Activated T-helper 17 cell treated with anti-CD3 and anti-CD28 coated beads, Interleukin-2, amount 50 U/mL, for 72 hours (primary cell): ENCODE measurements around the gene RPL10A. TPM values are rescaled to one million over a fixed set of nuclear protein-coding genes. Genes with fewer than 3 reads are reported as not detected.

Experiments
- ATAC-seq: fragments of 150-1000 bp; cut with Tn5 transposase; replicated peaks from 2 replicates; pipeline ENCODE4 v1.10.0; 2021; ENCODE audit warnings: mild to moderate bottlenecking, moderate library complexity
- H3K27ac Mint-ChIP-seq: one replicate; pipeline ENCODE4 v1.8.0; 2022; ENCODE audit warnings: mixed read lengths
- H3K27me3 Mint-ChIP-seq: one replicate; pipeline ENCODE4 v1.8.0; 2022; ENCODE audit warnings: mixed read lengths
- H3K36me3 Mint-ChIP-seq: one replicate; pipeline ENCODE4 v1.8.0; 2022; ENCODE audit warnings: low read depth, mild to moderate bottlenecking, mixed read lengths
- H3K4me1 Mint-ChIP-seq: one replicate; pipeline ENCODE4 v1.8.0; 2022; ENCODE audit warnings: mixed read lengths
- H3K4me3 Mint-ChIP-seq: one replicate; pipeline ENCODE4 v1.8.0; 2022; ENCODE audit warnings: mild to moderate bottlenecking, mixed read lengths
- H3K9me3 Mint-ChIP-seq: one replicate; pipeline ENCODE4 v1.8.0; 2022; ENCODE audit warnings: mixed read lengths
- total RNA-seq, 2 donors: library from RNA; stranded (reverse); gene quantifications; one replicate each; pipeline ENCODE4 v1.2.3, GENCODE V29; 2022

RPL10A gene
- total RNA-seq, 2 donors from 2014 or later = 1,667 to 1,900 TPM

GRCh38 chr6:35476004-35476403 lies 7.8 kb downstream of the RPL10A start:
- H3K36me3 Mint-ChIP-seq = peaks cover 30% of the 10 kb centered on the region
- peaks cover 5% of the 10 kb centered on the region for H3K4me1 Mint-ChIP-seq
- H3K27me3 Mint-ChIP-seq = no peaks in the 10 kb centered on the region
- ATAC-seq = no peak
- no peaks in the 10 kb centered on the region for H3K9me3 Mint-ChIP-seq
- H3K4me3 Mint-ChIP-seq = no peak overlapping the region
- no peak overlapping the region for H3K27ac Mint-ChIP-seq

- ATAC-seq = no peak
- Mint-ChIP-seq H3K4me1 (peaks cover 3% of the 10 kb centered on the region), H3K27ac (no peak overlapping the region), H3K9me3 (no peaks in the 10 kb centered on the region), H3K36me3 (peaks cover 20% of the 10 kb centered on the region), H3K27me3 (no peaks in the 10 kb centered on the region), H3K4me3 (no peak overlapping the region)
Measured at GRCh38 chr6:35477028-35477427, 8.8 kb downstream of the RPL10A start.

GRCh38 chr6:35477551-35478179 lies 9.5 kb downstream of the RPL10A start:
- no peaks in the 10 kb centered on the region for H3K4me1 Mint-ChIP-seq
- H3K27me3 Mint-ChIP-seq = no peaks in the 10 kb centered on the region
- H3K27ac Mint-ChIP-seq = no peak overlapping the region

GRCh38 chr6:35478259-35478658 lies 10.1 kb downstream of the RPL10A start:
- H3K4me3 Mint-ChIP-seq = no peak overlapping the region
- H3K36me3 Mint-ChIP-seq = peaks cover 8% of the 10 kb centered on the region
- H3K9me3 Mint-ChIP-seq = no peaks in the 10 kb centered on the region
- H3K27me3 Mint-ChIP-seq = no peaks in the 10 kb centered on the region
- H3K27ac Mint-ChIP-seq = no peak overlapping the region
- ATAC-seq = no peak
- no peaks in the 10 kb centered on the region for H3K4me1 Mint-ChIP-seq

More at GRCh38 chr6:35477551-35478179, 9.5 kb downstream of the RPL10A start:
- Mint-ChIP-seq H3K36me3 (peaks cover 14% of the 10 kb centered on the region), H3K9me3 (no peaks in the 10 kb centered on the region), H3K4me3 (no peak overlapping the region)
- ATAC-seq = no peak

GRCh38 chr6:35480176-35480575 lies 12.0 kb downstream of the RPL10A start:
- H3K36me3 Mint-ChIP-seq = no peaks in the 10 kb centered on the region
- ATAC-seq = no peak
- H3K4me3 Mint-ChIP-seq = no peak overlapping the region
- H3K27me3 Mint-ChIP-seq = no peaks in the 10 kb centered on the region
- no peaks in the 10 kb centered on the region for H3K4me1 Mint-ChIP-seq
- H3K27ac Mint-ChIP-seq = no peak overlapping the region
- no peaks in the 10 kb centered on the region for H3K9me3 Mint-ChIP-seq

DNA sequence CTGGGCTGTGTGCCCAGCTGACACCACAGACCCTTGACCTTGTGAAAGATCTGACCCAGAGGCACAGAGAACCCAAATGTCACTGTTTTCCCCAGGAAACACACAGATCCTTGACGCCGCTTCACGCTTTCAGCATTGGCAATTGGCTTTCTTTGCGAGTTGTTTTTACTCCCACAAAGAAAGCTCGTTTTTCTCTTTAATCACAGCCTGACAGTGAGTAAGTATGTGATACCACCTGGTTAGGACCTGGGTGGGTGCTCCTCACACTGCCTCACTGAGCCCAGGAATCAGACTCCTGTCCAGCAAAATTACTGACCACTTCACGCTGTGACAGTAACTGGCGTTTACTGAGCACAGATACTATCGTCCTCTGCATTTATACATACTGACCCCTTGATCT lies 13.0 kb downstream of the RPL10A start:
- Mint-ChIP-seq H3K4me1 (no peaks in the 10 kb centered on the region), H3K36me3 (no peaks in the 10 kb centered on the region), H3K9me3 (no peaks in the 10 kb centered on the region), H3K27ac (peak overlapping the region; percentile 24), H3K27me3 (no peaks in the 10 kb centered on the region), H3K4me3 (no peak overlapping the region)
- no peak for ATAC-seq

- no peaks in the 10 kb centered on the region for H3K9me3 Mint-ChIP-seq
- H3K36me3 Mint-ChIP-seq = no peaks in the 10 kb centered on the region
- no peak overlapping the region for H3K27ac Mint-ChIP-seq
- H3K4me3 Mint-ChIP-seq = no peak overlapping the region
- no peaks in the 10 kb centered on the region for H3K27me3 Mint-ChIP-seq
- H3K4me1 Mint-ChIP-seq = peaks cover 2% of the 10 kb centered on the region
- ATAC-seq = no peak
Measured at GRCh38 chr6:35483062-35483461, 14.9 kb downstream of the RPL10A start.

DNA sequence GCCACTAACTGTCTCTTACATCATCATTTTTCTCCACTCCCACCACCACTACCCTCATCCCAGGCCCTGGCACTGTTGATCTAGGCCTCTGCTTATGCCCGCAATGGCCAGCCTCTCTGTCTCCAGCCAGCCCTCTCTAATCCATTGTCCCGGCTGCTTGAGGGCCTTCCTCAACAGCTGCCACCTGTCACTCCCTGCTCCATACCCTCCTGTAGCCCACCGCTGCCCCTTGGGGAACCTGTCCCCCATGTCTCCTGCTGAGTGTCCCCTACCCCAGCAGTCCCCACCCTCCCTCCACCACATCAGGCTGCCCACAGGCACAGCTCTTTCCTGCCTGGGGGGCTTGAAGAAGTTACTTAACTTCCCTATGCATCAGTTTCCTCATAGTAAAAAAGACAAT lies 15.3 kb downstream of the RPL10A start:
- Mint-ChIP-seq H3K36me3 (no peaks in the 10 kb centered on the region), H3K4me3 (no peak overlapping the region), H3K4me1 (peaks cover 6% of the 10 kb centered on the region), H3K27me3 (no peaks in the 10 kb centered on the region), H3K27ac (no peak overlapping the region), H3K9me3 (no peaks in the 10 kb centered on the region)
- no peak for ATAC-seq

DNA sequence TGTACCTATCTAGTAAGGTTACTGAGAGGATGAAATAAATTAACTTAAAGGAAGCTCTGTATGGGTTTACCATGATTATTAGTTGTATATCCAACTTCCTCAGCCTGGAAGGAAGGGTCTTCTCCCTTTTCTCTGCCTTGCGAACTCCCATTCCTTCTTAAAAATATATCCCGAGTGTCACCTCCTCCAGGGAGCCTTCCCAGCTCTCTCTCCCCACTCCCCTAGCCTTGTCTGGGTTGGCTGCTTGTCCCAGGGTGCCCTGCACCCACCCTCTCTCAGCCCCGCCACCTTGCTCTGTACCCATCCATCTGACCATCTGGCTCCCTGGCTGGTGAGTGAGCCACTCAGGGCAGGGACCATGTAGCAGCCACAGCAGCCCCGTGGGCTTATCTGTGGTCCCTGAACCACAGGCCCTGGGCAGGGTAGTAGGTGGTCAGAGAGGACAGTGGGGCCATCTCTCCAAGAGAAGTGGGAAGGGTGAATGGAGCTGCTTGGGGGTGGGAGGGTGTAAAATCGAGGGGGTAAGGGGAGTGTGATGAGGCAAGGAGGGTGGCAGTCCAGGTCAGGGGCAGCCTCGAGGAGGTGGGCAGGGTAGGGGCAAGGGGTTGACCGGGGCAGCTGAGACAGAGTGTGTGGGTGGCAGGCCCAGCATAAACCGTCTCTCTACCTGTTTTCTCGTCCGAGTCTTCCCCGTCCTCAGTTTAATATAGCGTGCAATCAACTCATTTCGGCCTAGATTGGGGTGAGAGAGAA lies 15.9 kb downstream of the RPL10A start:
- Mint-ChIP-seq H3K27me3 (no peaks in the 10 kb centered on the region), H3K36me3 (no peaks in the 10 kb centered on the region), H3K4me1 (peaks cover 6% of the 10 kb centered on the region), H3K9me3 (no peaks in the 10 kb centered on the region), H3K27ac (no peak overlapping the region), H3K4me3 (no peak overlapping the region)
- no peak for ATAC-seq

GRCh38 chr6:35484921-35485392 lies 16.8 kb downstream of the RPL10A start:
- no peak for ATAC-seq
- H3K4me1 Mint-ChIP-seq = peaks cover 6% of the 10 kb centered on the region
- no peaks in the 10 kb centered on the region for H3K36me3 Mint-ChIP-seq
- H3K27me3 Mint-ChIP-seq = no peaks in the 10 kb centered on the region
- no peaks in the 10 kb centered on the region for H3K9me3 Mint-ChIP-seq
- no peak overlapping the region for H3K4me3 Mint-ChIP-seq
- H3K27ac Mint-ChIP-seq = no peak overlapping the region

GRCh38 chr6:35485402-35485877 lies 17.2 kb downstream of the RPL10A start:
- H3K36me3 Mint-ChIP-seq = no peaks in the 10 kb centered on the region
- ATAC-seq = no peak
- no peaks in the 10 kb centered on the region for H3K9me3 Mint-ChIP-seq
- H3K27ac Mint-ChIP-seq = no peak overlapping the region
- no peaks in the 10 kb centered on the region for H3K27me3 Mint-ChIP-seq
- H3K4me1 Mint-ChIP-seq = peaks cover 6% of the 10 kb centered on the region
- H3K4me3 Mint-ChIP-seq = no peak overlapping the region

GRCh38 chr6:35486005-35486925 lies 18.1 kb downstream of the RPL10A start:
- Mint-ChIP-seq H3K4me3 (no peak overlapping the region), H3K4me1 (peaks cover 6% of the 10 kb centered on the region), H3K36me3 (no peaks in the 10 kb centered on the region), H3K27me3 (no peaks in the 10 kb centered on the region), H3K27ac (no peak overlapping the region), H3K9me3 (no peaks in the 10 kb centered on the region)
- ATAC-seq = peak; percentile 35

GRCh38 chr6:35487658-35488516 lies 19.7 kb downstream of the RPL10A start:
- ATAC-seq = no peak
- Mint-ChIP-seq H3K27ac (peak overlapping the region; percentile 85), H3K9me3 (no peaks in the 10 kb centered on the region), H3K36me3 (no peaks in the 10 kb centered on the region), H3K27me3 (no peaks in the 10 kb centered on the region), H3K4me1 (peaks cover 6% of the 10 kb centered on the region), H3K4me3 (no peak overlapping the region)

GRCh38 chr6:35488517-35488862 lies 20.3 kb downstream of the RPL10A start:
- peak overlapping the region; percentile 85 for H3K27ac Mint-ChIP-seq
- H3K4me3 Mint-ChIP-seq = no peak overlapping the region
- peaks cover 11% of the 10 kb centered on the region for H3K4me1 Mint-ChIP-seq
- no peaks in the 10 kb centered on the region for H3K36me3 Mint-ChIP-seq
- H3K27me3 Mint-ChIP-seq = no peaks in the 10 kb centered on the region
- ATAC-seq = no peak
- H3K9me3 Mint-ChIP-seq = no peaks in the 10 kb centered on the region
